GF-D8 (cell line): ENCODE data around the gene CCDC71.
A peak's percentile ranks its signal among the peaks of the same experiment; 100 is the strongest.

ENCODE experiments used
- DNase-seq: peaks from one replicate; lab custom pipeline; 2025; lab: John Stamatoyannopoulos, UW

CCDC71 gene

DNA sequence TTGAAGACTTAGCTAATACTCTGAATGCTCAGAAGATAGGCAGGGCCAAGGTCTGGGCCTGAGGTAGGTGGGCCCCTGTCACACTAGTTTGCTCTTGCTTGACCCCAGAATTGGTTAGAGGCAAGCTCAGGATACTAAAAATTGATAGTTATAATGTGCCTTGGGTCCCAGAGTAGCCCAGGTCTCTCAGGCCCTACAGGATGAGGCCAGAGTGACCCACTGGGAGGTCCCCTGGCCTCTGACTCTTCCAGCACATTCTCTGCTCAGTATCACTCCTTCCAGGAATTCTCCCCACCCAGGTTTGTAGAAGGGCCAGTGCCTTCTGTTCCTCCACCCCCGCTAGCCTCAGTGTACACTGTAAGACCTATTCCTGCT, 4.6 kb upstream of the CCDC71 start:
- DNase-seq = no peak

DNA sequence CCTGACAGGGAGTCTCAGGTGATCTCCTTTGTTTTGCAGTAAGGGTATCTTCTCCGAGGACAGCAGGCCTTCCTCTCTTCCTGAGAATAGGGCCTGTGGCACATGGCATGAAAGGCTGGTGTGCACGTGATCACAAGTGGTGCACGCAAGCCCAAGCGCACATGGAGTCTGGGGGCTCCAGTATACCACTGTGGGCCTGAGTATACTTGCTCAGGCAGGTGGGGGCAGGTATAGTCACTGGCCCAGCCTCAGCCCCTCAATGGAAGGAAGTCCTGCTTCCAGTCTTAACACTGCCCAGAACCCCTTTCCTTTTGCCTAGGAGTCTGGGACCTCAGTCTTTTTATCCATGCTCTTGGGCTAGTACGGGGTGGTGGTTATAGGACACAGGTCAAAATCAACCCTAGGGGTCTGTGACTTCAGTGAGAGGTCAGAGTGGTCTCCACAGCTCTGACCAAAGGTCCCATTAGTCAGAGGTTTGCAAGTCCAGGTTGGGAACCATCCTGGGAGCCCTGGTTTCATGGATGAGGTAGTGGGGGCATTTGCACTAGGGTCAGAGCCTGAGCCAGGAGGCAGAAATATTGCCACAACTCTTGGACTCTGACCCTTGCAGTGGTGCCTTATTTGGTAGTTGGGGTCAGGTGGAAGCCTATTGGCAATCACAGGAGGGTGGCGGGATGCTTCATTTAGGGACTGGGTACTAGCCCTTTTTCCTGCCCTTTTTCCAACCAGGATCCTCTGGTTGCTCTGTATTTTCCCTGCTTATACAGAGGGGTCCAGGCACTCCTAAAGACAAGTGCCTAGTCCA, 823 bp upstream of the CCDC71 start:
- DNase-seq = no peak

DNA sequence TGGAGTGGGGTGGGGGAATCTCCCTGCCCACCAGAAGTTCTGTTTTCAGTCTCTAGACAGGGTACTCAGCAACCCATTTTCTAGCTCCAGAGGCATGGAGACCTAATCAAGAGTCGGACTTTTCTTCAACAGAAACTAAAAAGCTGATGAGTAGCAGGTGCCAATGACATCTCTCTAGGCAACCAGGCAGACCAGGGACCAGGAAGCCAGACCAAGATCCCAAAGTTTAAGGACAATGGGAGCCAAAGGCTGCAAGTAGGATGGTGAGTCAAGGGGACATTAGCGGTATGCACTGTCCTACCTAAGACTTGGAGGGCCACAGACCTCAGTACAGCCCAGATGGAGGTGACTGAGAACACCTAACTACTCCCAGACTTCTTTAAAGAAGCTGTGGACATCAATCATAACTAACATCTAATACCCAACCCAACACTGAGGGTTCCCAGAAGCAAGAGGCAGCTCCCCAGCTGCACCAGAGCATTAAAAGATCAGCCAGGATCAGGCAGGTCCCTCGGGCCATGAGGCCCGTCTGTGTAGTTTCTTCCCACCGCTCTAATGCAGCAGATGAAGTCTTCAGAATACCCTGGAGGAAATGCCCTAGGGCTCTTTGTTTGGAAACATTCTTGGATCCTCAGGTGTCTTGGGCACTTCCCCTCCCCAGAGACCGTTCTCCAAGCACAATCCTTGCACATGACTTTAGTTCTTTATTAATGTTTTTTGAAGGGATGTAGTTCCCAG, 979 bp downstream of the CCDC71 start:
- DNase-seq = no peak

DNA sequence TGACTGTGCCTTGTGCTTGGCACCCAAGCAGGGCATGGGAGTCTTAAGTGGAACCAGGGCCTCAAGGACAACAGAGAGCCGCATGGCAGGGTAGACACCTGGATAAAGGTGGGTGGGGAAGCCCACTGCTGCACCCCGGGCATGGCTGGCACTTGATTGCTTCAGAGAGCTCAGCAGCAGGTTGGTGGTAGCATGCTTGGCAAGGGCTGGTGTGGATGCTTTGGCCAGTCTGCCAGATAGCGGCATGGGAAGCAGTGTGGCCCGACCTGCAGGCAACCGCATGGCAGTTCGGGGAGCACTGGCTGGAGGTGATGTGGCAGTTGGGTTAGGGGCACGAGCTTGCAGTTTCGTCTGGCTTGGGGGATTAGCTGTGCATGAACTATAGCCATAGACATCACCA, 2.5 kb downstream of the CCDC71 start:
- no peak for DNase-seq

DNA sequence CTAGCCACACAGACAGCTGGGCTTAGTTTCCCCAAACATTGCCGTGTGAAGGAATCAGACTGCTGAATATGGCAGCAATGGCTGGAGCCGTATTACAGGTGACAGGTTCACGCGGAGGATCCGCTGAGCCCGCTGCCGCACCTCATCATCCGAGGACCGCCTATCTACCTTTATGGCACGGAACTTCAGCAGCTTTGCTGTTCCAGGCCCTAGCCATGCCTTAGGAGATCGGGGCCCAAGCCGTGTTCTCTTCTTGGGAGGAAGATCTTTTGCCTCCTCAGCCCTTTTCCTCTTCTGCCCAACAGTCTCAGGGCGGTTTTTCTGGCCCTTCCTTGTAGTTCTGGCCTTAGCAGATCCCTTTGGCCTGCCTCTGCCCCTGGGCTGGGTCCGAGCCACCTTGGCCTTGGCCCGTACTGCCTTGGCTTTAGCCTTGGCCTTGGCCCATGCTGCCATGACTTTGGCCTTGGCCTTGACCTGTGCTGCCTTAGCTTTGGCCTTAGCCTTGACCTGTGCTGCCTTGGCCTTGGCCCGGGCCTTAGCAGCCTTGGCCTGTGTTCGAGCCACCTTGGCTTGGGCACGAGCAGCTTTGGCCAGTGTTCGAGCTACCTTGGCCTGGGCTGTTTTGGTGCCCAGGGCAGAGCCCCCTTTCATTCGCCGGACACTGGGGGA, 3.2 kb downstream of the CCDC71 start:
- no peak for DNase-seq

DNA sequence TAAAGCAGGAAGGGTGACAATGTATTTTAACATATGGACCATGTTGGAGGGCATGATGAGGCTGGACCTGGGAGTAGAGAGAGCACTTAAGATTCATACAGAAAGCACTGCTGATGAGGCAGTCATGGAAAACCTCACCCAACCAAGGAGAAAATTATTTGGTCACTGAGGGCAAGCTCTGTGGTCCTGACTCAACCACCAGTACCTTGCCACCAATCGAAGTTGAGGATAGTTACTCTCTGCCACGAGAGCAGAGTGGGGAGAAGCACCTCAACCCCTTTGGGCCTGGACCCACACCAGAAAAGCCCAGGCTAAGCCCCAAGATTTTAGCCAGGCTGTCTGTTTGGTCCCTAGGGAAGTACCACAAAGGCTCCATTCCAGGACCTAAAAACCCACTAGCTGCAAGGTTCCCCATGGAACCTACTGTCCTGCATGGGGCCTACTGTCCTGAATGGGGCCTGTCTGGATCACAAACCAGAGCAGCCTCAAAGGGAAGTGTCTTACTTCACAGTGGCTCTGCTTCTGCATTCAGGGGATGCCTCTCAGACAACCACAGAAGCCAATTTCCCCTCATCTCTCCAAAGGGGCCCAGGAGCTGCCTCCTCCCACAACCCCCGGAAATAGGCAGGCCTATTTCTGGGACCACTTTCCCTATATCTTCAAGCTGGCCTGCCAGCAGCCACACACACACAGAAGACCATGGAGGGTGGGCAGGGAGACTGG, 4.2 kb downstream of the CCDC71 start:
- DNase-seq = peak; percentile 63

DNA sequence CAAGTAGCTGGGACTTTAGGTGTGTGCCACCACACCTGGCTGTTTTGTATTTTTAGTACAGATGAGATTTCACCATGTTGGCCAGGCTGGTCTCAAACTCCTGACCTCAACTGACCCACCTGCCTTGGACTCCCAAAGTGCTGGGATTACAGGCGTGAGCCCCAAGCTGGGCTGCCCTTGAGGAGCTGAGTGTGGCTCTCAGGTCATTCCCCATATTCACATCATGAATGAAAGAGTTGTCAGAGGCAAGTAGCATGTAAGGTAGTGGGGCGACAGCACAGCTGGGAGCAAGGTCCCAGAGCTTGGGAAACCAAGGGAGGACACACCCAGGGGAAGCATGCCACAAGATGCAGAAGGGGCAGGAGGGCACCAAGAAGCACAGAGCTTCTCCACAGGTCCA, 4.9 kb downstream of the CCDC71 start:
- no peak for DNase-seq

DNA sequence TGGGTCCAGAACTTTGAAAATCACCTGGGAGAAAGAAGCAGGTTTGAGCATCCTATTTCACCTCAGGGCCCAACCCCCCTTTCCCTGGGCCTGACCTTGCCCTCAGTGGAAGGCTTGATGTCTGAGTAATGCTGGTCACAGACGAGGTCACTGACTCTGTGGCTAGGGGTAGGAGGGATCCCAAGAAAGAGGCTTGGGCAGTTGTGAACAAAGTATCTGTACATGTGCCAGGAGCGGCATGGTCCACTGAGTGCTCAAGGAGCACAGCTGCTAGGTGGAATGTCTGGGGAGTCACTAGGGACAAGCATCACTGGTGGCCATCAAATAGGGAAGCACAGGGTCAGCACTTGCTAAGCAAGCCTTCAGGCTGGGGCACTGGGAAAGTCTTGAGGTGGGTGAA, 7.3 kb downstream of the CCDC71 start:
- DNase-seq = no peak

DNA sequence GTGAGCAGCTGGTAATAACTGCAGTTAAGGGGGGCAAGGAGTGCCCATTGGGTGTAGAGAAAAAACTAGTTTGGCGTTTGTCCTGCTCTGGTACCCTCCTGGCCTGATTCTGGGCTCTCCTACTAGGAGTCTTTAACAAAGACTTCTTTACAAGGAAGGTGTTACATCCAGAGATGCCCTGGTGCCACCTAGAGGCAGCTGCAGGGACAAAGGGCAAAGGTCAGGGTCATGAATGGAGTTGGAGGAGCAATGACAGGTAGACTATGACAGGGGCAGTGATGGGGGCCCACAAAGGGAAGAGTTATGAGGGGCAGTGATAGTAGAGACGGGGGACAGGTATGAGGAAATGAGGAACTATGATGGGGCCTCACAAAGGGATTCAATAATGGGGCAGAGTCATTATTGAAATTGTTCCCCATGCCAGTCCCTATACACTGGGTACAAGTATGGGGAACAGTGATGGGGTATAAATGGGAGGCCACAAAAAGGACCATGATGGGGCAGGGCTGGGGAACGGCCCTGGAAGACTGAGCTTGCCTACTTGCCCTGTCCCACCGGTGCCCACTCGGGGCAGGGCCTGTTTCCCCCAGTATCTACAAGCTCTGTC, 7.9 kb downstream of the CCDC71 start:
- DNase-seq = peak; percentile 10

DNA sequence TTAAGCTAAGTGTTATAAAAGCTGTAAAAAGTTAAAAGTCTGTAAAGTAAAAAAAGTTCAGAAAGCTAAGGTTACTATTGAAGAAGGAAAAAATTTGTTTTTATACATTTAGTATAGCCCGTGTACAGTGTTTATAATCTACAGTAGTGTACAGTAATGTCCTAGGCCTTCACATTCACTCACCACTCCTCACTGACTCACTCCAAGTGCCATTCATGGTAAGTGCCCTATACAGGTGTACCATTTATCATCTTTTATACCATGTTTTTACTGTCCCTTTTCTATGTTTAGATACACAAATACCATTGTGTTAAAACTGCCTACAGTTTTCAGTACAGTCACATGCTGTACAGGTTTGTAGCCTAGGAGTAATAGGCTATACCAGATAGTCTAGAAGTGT, 8.8 kb downstream of the CCDC71 start:
- no peak for DNase-seq

DNA sequence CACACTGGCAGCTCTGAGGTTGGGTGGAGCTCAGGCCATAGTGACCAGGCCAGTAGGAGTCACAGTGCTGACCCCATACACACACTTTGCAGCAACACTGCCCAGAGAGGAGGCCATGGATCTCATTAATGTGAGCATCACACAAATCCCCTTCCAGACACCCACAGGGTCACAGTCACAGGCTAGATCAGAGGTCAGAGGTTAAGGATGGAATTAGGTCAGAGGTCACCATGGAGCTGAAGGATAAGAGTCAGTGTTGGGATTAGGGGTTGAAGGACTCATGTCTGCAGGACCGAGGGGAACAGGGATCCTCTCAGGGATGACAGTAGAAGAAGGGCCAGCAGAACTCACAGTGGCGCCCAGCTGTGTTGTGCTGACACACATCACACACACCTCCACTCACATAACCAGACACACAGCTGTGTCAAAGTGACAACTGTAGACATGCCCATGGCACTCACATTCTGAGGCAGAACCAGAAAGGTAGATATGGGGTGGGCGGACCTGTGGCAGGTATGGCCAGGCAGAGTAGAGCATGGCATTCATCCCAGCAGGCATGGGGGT, 12.7 kb downstream of the CCDC71 start:
- no peak for DNase-seq

DNA sequence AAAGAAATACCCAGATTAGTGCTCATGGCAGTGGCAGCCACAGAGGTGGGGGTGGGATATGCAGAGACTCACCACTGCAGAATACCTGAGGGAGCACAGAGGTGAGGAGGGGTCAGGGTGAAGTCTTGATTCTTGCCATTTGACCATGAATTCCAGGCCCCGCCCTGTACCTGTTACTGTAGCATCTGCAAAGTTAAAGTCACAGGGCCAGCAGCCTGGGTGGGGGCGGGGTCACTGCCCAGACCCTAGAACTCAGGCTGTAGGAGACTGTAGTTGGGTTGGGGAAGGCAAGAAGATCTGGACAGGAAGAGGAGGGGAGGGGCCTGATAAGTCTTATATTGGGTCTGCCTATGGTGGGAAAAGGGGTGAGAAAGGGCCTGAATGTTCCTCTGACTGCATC, 14.5 kb downstream of the CCDC71 start:
- DNase-seq = no peak

DNA sequence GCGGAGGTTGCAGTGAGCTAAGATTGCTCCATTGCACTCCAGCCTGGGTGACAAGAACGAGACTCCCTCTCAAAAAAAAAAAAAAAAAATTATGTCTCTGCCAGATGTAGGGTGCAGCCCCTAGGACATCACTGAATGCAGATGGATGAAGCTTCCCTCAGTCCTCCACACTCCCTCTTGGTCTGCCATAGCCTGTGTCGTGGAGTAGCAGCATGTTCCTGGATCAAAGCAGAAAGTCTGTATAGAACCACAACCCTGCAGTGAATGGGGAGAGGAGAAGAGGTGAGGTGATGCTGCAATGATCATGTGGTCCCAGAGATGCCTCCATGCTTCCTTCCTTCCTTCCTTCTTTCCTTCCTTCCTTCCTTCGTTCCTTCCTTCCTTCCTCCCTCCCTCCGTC, 18.0 kb downstream of the CCDC71 start:
- DNase-seq = no peak

DNA sequence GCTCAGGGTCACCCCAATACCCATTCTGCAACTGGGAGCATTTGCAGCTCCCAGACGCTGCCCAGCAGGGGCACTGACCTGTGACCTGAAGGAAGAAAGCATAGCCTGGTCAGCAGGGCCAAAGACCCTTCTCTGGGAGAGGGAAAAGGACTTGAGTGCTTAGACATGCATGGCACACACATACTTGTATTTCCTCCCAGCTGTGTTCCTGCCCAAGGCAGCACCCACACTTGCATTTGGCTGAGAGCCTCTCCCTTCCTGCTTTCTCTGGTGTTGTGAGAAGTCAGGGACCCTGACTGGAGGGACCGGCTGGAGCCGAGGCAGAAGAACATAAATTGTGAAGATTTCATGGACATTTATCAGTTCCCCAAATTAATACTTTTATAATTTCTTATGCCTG, 26.1 kb downstream of the CCDC71 start:
- DNase-seq = no peak

DNA sequence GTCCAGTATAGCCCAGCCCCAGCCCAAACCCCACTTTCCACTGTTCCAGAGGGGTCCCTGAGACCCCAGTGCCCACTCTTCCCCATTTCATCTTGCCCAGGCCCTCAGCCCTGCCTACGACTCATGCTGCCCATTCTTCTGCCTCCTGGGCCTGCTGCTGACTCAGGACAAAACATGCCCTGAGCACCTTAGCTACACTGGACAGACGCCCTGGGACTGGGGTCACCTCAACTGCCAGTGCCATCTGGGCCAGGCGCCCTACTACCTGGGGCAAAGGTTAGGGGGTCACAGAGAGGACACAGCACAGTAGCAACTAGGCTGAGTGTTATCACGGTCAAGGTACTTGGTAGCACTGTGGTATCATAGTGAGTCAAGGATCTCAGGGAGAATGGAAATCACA, 30.6 kb downstream of the CCDC71 start:
- no peak for DNase-seq

DNA sequence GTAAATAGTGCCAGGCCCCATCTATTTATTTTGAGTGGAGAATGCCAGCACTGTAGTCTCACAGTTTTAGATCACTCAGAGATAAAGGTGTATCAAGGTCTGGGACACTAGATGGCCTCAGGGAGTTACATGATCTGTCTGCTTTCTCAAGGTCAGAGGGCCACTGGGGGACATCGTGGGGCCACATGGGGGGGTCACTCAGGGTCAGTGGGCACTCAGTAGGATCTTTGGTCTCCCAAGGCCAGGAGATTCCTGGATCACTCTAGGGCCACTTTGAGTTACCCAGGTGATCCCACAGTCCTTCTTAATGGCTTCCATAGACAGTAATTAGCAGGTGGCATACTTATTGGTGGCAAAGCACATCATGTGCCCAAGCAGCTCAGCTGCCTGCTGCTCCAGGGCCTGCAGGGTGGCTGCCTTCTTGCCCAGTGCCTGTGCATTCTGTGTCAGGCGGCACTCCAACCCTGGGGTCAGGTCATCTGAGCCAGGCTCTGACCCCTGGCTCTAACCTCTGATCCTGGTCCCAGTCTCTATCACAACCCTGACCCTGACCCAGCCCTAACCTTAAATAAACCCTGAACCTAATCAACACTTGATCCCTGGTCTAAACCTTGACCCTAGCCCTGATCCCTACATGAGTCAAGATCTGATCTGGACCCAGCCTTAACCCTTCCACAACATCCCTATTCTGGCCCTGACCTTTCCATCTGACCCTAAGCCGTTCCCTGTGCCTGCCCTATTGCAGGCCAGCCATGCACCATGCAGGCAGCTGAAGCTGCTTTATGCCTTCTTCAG, 31.5 kb downstream of the CCDC71 start:
- no peak for DNase-seq

DNA sequence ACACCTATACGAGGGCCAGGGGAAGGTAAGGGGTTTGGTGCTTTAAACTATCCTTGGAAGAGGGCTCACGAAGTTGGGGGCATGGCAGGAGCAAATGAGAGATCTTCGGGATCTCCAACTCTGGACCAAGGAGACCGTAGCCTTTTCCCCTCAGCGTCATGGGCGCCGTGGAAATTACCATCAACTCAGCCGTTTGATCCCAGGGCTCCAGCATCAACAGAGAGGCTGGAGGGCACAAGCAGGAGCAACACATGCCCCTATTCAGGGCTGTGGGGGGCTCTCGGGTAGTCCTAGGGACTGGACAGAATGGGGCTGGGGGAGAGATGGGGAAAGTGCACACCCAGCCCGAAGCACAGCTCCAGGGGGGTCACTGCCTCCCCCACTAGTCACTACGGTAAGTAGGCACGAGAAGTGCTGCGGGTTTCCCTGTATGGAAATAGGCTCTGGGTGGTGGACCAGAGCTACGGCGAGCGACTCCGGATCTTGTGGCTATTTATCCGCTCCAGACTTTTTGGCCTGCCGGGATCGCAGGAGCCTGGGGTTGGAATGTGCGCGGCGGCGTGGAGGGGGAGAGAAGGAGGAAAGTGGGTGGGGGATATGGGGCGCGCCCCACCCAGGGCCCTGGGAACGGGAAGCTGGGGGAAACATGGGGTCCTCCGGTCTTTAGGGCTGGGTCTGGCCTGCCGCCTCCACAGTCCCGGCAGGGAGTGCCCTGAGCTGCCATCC, 32.7 kb downstream of the CCDC71 start:
- DNase-seq = peak; percentile 1

DNA sequence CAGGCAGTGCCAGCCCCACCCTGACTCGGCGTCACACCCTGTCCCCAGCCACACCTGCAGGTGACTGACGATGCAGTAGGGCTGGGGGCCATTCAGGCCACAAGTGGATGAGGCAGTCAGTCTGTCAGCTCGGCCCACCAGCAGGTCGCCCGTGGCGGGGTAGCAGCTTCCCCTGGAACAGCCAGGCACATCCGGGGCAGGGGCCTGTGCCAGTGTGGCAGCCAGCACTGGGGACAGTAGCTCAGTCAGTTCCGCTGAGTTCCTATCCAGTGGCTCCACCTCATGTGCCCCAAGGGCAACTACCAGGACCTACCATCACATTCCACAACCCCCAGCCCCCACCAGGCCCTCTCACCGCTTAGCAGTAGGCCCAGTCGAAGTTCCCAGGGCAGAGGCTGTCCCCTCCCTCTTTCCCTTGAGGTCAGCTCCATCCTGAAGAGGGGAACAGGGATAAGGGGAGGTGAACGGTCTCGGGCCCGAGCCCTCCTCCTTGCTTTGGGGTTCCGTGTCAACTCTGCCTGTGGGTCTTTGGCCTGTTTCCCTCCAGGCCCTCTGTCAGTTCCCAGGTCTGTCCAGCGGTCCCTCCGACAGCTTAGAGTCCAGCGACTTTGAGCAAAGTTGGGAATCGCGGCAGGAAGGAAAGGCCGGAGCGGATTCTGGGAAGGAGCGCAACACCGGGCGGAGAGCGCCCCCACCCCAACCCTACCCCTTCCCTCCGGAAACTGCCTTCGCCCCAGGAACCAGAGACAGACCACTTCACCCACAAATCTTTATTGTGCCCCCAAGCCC, 33.5 kb downstream of the CCDC71 start, which contains the start of gene LAMB2:
Gene LAMB2 (minus strand): TSS at position 614 of the 789 bp plus-strand sequence. CDS start 183 bp downstream, at position 431.
- DNase-seq = no peak

DNA sequence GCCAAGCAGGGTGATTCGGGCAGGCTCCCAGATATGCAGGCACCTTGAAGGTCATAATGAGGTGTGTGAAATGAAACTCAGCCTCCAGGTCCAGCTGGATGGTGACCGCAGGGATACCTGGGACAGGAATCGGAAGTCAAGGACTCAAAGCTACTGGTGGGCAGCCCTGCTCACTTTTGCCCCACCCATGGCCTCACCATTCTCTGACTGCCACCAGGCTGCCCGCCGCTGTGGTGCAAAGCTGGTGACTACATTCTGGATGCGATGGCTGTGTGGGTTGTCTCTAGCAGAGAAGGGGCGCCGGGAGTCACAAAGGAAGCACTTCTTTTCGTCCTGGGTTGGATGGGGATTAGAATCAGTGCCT, 34.1 kb downstream of the CCDC71 start:
- no peak for DNase-seq
